ENCODE measurements around the gene GIGYF2. TPM values are rescaled to one million over a fixed set of nuclear protein-coding genes. Genes with fewer than 3 reads are reported as not detected.
A peak's percentile ranks its signal among the peaks of the same experiment; 100 is the strongest.
"Not testable (repeated sequence)": the region's sequence is repeated elsewhere in the genome, so short reads cannot be mapped to it uniquely, and the experiment has no call there.

Gene GIGYF2
- total and polyA plus RNA-seq, 3 experiments from 2014 or later, result 27.2 to 55.8 (median 54.7) TPM

- Histone ChIP-seq H3K27me3 (ENCODE audit: insufficient read depth, low read length, poor library complexity, severe bottlenecking) (no peaks in the 10 kb centered on the region), H3K36me3 (ENCODE audit: insufficient read depth, low read length) (peaks cover 44% of the 10 kb centered on the region), H3K4me1 (ENCODE audit: insufficient read depth, low read length) (peaks cover 6% of the 10 kb centered on the region), H3K9me3 (ENCODE audit: low read length) (no peaks in the 10 kb centered on the region), H3K27ac (ENCODE audit: low read depth, low read length) (no peak overlapping the region), H3K4me3 (ENCODE audit: low read length) (no peak overlapping the region)
- H3K9me3 Mint-ChIP-seq, result no peaks in the 10 kb centered on the region
- H3K27me3 Mint-ChIP-seq, result peaks cover 0 to 1% of the 10 kb centered on the region in 2 donors
- POLR2A ChIA-PET, result no interaction called here
- no peak overlapping the region for H3K4me3 Mint-ChIP-seq
- peak overlapping the region in 4 of 8 donors; percentile 54 to 77 (median 60) for H3K27ac Mint-ChIP-seq
- CTCF ChIA-PET, result no interaction called here
- H3K4me1 Mint-ChIP-seq, result peaks cover 10 to 23% (median 12%) of the 10 kb centered on the region in 3 donors
- DNase-seq, result no peak
- H3K36me3 Mint-ChIP-seq, result peaks cover 3 to 88% (median 34%) of the 10 kb centered on the region in 3 donors
Observed at GRCh38 chr2:232843834-232844233, 146.7 kb downstream of the GIGYF2 start.

GRCh38 chr2:232846055-232846454 is 148.9 kb downstream of the GIGYF2 start:
- ChIA-PET CTCF (no interaction called here), POLR2A (no interaction called here)
- no peak overlapping the region for H3K4me3 Mint-ChIP-seq
- Histone ChIP-seq H3K9me3 (ENCODE audit: low read length) (no peaks in the 10 kb centered on the region), H3K27me3 (ENCODE audit: insufficient read depth, low read length, poor library complexity, severe bottlenecking) (no peaks in the 10 kb centered on the region), H3K36me3 (ENCODE audit: insufficient read depth, low read length) (peaks cover 46% of the 10 kb centered on the region), H3K27ac (ENCODE audit: low read depth, low read length) (no peak overlapping the region), H3K4me3 (ENCODE audit: low read length) (no peak overlapping the region), H3K4me1 (ENCODE audit: insufficient read depth, low read length) (no peaks in the 10 kb centered on the region)
- H3K27ac Mint-ChIP-seq, result peak overlapping the region in 1 of 8 donors; percentile 17
- peaks cover 3 to 91% (median 32%) of the 10 kb centered on the region in 3 donors for H3K36me3 Mint-ChIP-seq
- no peaks in the 10 kb centered on the region for H3K27me3 Mint-ChIP-seq
- no peaks in the 10 kb centered on the region for H3K9me3 Mint-ChIP-seq
- H3K4me1 Mint-ChIP-seq, result peaks cover 0 to 9% (median 0%) of the 10 kb centered on the region in 3 donors
- no peak for DNase-seq

GRCh38 chr2:232850039-232850438 is 152.9 kb downstream of the GIGYF2 start:
- H3K27me3 Mint-ChIP-seq, result no peaks in the 10 kb centered on the region
- no peak overlapping the region for H3K4me3 Mint-ChIP-seq
- Histone ChIP-seq H3K4me1 (ENCODE audit: insufficient read depth, low read length) (no peaks in the 10 kb centered on the region), H3K27ac (ENCODE audit: low read depth, low read length) (no peak overlapping the region), H3K4me3 (ENCODE audit: low read length) (no peak overlapping the region), H3K27me3 (ENCODE audit: insufficient read depth, low read length, poor library complexity, severe bottlenecking) (no peaks in the 10 kb centered on the region), H3K36me3 (ENCODE audit: insufficient read depth, low read length) (peaks cover 40% of the 10 kb centered on the region), H3K9me3 (ENCODE audit: low read length) (no peaks in the 10 kb centered on the region)
- ChIA-PET POLR2A (no interaction called here), CTCF (no interaction called here)
- H3K36me3 Mint-ChIP-seq, result peaks cover 3 to 91% (median 30%) of the 10 kb centered on the region in 3 donors
- DNase-seq, result no peak
- peaks cover 0 to 3% (median 0%) of the 10 kb centered on the region in 3 donors for H3K4me1 Mint-ChIP-seq
- no peaks in the 10 kb centered on the region for H3K9me3 Mint-ChIP-seq
- peak overlapping the region in 2 of 8 donors; percentile 50 to 62 for H3K27ac Mint-ChIP-seq

GRCh38 chr2:232852081-232852480 is 154.9 kb downstream of the GIGYF2 start:
- H3K9me3 Mint-ChIP-seq; H3K27me3 Mint-ChIP-seq; H3K4me1 ChIP-seq (ENCODE audit: insufficient read depth, low read length); POLR2A ChIA-PET; H3K4me3 ChIP-seq (ENCODE audit: low read length); H3K4me3 Mint-ChIP-seq; H3K4me1 Mint-ChIP-seq; H3K9me3 ChIP-seq (ENCODE audit: low read length); DNase-seq; H3K27me3 ChIP-seq (ENCODE audit: insufficient read depth, low read length, poor library complexity, severe bottlenecking); H3K27ac ChIP-seq (ENCODE audit: low read depth, low read length): not testable (repeated sequence)
- Mint-ChIP-seq H3K27ac (peak overlapping the region in 1 of 8 donors; percentile 43), H3K36me3 (peaks cover 5 to 91% (median 27%) of the 10 kb centered on the region in 3 donors)
- H3K36me3 ChIP-seq (ENCODE audit: insufficient read depth, low read length), result peaks cover 36% of the 10 kb centered on the region
- CTCF ChIA-PET, result interaction anchor here (2.3 kb wide), 1 partner anchor 399 kb away, joined by 11 read pairs; the partner anchor contains the start of gene ATG16L1

- ChIA-PET CTCF (interaction anchor here (1.6 to 2.3 kb wide), 2 partner anchors 10 to 398 kb away, joined by 3 to 11 read pairs; partner anchors contain the start of gene ATG16L1), POLR2A (no interaction called here)
- no peaks in the 10 kb centered on the region for H3K27me3 Mint-ChIP-seq
- no peaks in the 10 kb centered on the region for H3K27me3 ChIP-seq (ENCODE audit: insufficient read depth, low read length, poor library complexity, severe bottlenecking)
- H3K4me3 Mint-ChIP-seq, result no peak overlapping the region
- no peak overlapping the region for H3K27ac ChIP-seq (ENCODE audit: low read depth, low read length)
- peak overlapping the region in 1 of 8 donors; percentile 17 for H3K27ac Mint-ChIP-seq
- no peak overlapping the region for H3K4me3 ChIP-seq (ENCODE audit: low read length)
- H3K9me3 Mint-ChIP-seq, result no peaks in the 10 kb centered on the region
- peaks cover 41% of the 10 kb centered on the region for H3K36me3 ChIP-seq (ENCODE audit: insufficient read depth, low read length)
- H3K9me3 ChIP-seq (ENCODE audit: low read length), result no peaks in the 10 kb centered on the region
- H3K4me1 Mint-ChIP-seq, result peaks cover 0 to 3% (median 0%) of the 10 kb centered on the region in 3 donors
- H3K4me1 ChIP-seq (ENCODE audit: insufficient read depth, low read length), result no peaks in the 10 kb centered on the region
- peaks cover 8 to 91% (median 31%) of the 10 kb centered on the region in 3 donors for H3K36me3 Mint-ChIP-seq
- DNase-seq, result no peak
Observed at GRCh38 chr2:232852676-232853075, 155.5 kb downstream of the GIGYF2 start.

- Mint-ChIP-seq H3K27ac (no peak overlapping the region), H3K9me3 (no peaks in the 10 kb centered on the region), H3K4me1 (peaks cover 0 to 3% (median 0%) of the 10 kb centered on the region in 3 donors), H3K36me3 (peaks cover 8 to 91% (median 27%) of the 10 kb centered on the region in 3 donors), H3K27me3 (no peaks in the 10 kb centered on the region), H3K4me3 (no peak overlapping the region)
- ChIA-PET POLR2A (no interaction called here), CTCF (interaction anchor here (0.9 to 2.3 kb wide), 3 partner anchors 12 to 589 kb away, joined by 3 to 11 read pairs (median 3); partner anchors contain the start of gene ATG16L1)
- no peak overlapping the region for H3K4me3 ChIP-seq (ENCODE audit: low read length)
- no peaks in the 10 kb centered on the region for H3K27me3 ChIP-seq (ENCODE audit: insufficient read depth, low read length, poor library complexity, severe bottlenecking)
- H3K9me3 ChIP-seq (ENCODE audit: low read length), result no peaks in the 10 kb centered on the region
- no peak for DNase-seq
- H3K4me1 ChIP-seq (ENCODE audit: insufficient read depth, low read length), result no peaks in the 10 kb centered on the region
- H3K27ac ChIP-seq (ENCODE audit: low read depth, low read length), result no peak overlapping the region
- H3K36me3 ChIP-seq (ENCODE audit: insufficient read depth, low read length), result peaks cover 36% of the 10 kb centered on the region
Observed at GRCh38 chr2:232854082-232854481, 157.0 kb downstream of the GIGYF2 start.

GRCh38 chr2:232857158-232857563 is 160.0 kb downstream of the GIGYF2 start:
- peaks cover 19% of the 10 kb centered on the region for H3K36me3 ChIP-seq (ENCODE audit: insufficient read depth, low read length)

GRCh38 chr2:232859385-232859916 is 162.3 kb downstream of the GIGYF2 start:
- H3K4me3 Mint-ChIP-seq, result no peak overlapping the region
- CTCF ChIA-PET, result no interaction called here

More at GRCh38 chr2:232857158-232857563, 160.0 kb downstream of the GIGYF2 start:
- no peak overlapping the region for H3K27ac ChIP-seq (ENCODE audit: low read depth, low read length)
- POLR2A ChIA-PET, result no interaction called here
- Mint-ChIP-seq H3K36me3 (peaks cover 8 to 83% (median 19%) of the 10 kb centered on the region in 3 donors), H3K4me3 (no peak overlapping the region), H3K4me1 (peaks cover 0 to 3% (median 0%) of the 10 kb centered on the region in 3 donors), H3K27me3 (no peaks in the 10 kb centered on the region), H3K27ac (peak overlapping the region in 3 of 8 donors; percentile 5 to 66 (median 11)), H3K9me3 (no peaks in the 10 kb centered on the region)
- CTCF ChIA-PET, result interaction anchor here (0.8 kb wide), 1 partner anchor 15 kb away, joined by 3 read pairs; no protein-coding TSS in a partner anchor
- H3K27me3 ChIP-seq (ENCODE audit: insufficient read depth, low read length, poor library complexity, severe bottlenecking), result no peaks in the 10 kb centered on the region
- no peak overlapping the region for H3K4me3 ChIP-seq (ENCODE audit: low read length)
- no peak for DNase-seq
- H3K9me3 ChIP-seq (ENCODE audit: low read length), result no peaks in the 10 kb centered on the region
- no peaks in the 10 kb centered on the region for H3K4me1 ChIP-seq (ENCODE audit: insufficient read depth, low read length)

More at GRCh38 chr2:232859385-232859916, 162.3 kb downstream of the GIGYF2 start:
- no peak for DNase-seq
- POLR2A ChIA-PET, result interaction anchor here (0.6 kb wide), 1 partner anchor 151 kb away, joined by 4 read pairs; no protein-coding TSS in a partner anchor
- Mint-ChIP-seq H3K27ac (peak overlapping the region in 4 of 8 donors; percentile 6 to 92 (median 30)), H3K27me3 (no peaks in the 10 kb centered on the region), H3K4me1 (no peaks in the 10 kb centered on the region), H3K9me3 (no peaks in the 10 kb centered on the region), H3K36me3 (peaks cover 8 to 68% (median 23%) of the 10 kb centered on the region in 3 donors)
- peaks cover 19% of the 10 kb centered on the region for H3K36me3 ChIP-seq (ENCODE audit: insufficient read depth, low read length)
- no peak overlapping the region for H3K27ac ChIP-seq (ENCODE audit: low read depth, low read length)
- no peaks in the 10 kb centered on the region for H3K4me1 ChIP-seq (ENCODE audit: insufficient read depth, low read length)
- H3K4me3 ChIP-seq (ENCODE audit: low read length), result no peak overlapping the region
- no peaks in the 10 kb centered on the region for H3K27me3 ChIP-seq (ENCODE audit: insufficient read depth, low read length, poor library complexity, severe bottlenecking)
- H3K9me3 ChIP-seq (ENCODE audit: low read length), result no peaks in the 10 kb centered on the region

Data from CD8-positive, alpha-beta memory T cell (primary cell).